ENCODE measurements around the gene CMSS1. TPM values are rescaled to one million over a fixed set of nuclear protein-coding genes. Genes with fewer than 3 reads are reported as not detected.
A peak's percentile ranks its signal among the peaks of the same experiment; 100 is the strongest.

Gene CMSS1
- total and polyA plus RNA-seq, 2 of the 13 experiments (the other 11 are each of a cell fraction or from before 2014, with no cell fraction given), result 6.4 to 48.7 TPM

DNA sequence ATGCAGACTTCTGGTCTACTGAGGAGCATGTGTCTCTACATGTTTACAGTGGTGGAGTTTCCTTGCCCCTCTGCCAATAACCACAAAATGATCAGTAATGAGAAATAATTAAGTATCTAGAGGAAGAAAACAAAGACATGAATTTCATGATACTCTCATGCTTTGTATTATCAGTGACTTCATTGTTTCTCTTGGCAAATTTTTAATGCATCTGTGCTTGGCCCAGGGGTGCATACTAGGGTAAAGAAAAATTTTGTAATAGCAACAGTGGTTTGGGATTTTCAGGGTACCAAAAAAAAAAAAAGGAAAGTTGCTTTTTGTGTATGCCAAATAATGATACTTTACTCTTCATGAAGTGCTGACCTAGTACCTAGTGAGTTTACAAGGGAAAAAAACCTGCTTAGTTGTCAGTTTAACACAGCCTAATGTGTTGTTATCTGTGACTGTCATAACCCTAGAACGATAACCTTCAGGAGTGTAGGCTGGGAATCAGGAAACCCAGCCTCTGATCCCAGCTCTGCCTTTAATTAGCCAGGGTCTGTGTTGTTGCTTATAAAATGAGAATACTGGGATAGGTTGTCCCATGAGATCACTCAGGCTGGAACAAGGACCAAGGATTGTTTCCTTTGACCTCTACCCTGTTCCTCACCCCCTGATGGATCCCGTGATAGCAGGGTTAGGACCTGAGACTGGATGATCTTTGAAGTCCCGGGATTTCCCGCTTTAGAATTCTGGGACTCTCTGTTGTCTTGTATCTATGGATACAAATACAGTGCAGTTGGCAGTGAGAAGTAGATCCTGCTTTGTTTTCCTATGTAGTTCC is 117.5 kb downstream of the CMSS1 start (continued):
- TF ChIP-seq, protein P1, sequence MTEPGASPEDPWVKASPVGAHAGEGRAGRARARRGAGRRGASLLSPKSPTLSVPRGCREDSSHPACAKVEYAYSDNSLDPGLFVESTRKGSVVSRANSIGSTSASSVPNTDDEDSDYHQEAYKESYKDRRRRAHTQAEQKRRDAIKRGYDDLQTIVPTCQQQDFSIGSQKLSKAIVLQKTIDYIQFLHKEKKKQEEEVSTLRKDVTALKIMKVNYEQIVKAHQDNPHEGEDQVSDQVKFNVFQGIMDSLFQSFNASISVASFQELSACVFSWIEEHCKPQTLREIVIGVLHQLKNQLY (CRISPR knock-in tag; IDR thresholded peaks at IDR 0.05), result no peak
- peak; percentile 84 for TF ChIP-seq PPARG (CRISPR knock-in tag; conservative IDR thresholded peaks at IDR 0.05)
- TF ChIP-seq ISL2 (CRISPR knock-in tag; IDR thresholded peaks at IDR 0.05), result 0 out of 2 replicates have a peak, but pooled peaks have one; percentile 18
- peak; percentile 85; the same call in 1 of the 2 replicates for TF ChIP-seq NCOR1 (IDR thresholded peaks at IDR 0.05; ENCODE audit: borderline replicate concordance, low read length)
- 0 out of 2 replicates have a peak, but pooled peaks have one; percentile 63 for TF ChIP-seq CHD2 (IDR thresholded peaks at IDR 0.05; ENCODE audit: low read depth, low read length)
- no peak for TF ChIP-seq FOXP1 (IDR thresholded peaks at IDR 0.05)
- peak; percentile 34; the same call in 1 of the 2 replicates for TF ChIP-seq FOXP1 (CRISPR knock-in tag; IDR thresholded peaks at IDR 0.05)
- TF ChIP-seq TARDBP (CRISPR knock-in tag; IDR thresholded peaks at IDR 0.05), result peak; percentile 40; the same call in 1 of the 2 replicates
- TF ChIP-seq, protein P2, sequence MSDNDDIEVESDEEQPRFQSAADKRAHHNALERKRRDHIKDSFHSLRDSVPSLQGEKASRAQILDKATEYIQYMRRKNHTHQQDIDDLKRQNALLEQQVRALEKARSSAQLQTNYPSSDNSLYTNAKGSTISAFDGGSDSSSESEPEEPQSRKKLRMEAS (IDR thresholded peaks at IDR 0.05), result no peak
- TF ChIP-seq POLR2A (IDR thresholded peaks at IDR 0.05; ENCODE audit: insufficient read depth in 1 of 2, low read depth in 2 of 2, low read length in 2 of 2), result no peak
- TF ChIP-seq, protein P3, sequence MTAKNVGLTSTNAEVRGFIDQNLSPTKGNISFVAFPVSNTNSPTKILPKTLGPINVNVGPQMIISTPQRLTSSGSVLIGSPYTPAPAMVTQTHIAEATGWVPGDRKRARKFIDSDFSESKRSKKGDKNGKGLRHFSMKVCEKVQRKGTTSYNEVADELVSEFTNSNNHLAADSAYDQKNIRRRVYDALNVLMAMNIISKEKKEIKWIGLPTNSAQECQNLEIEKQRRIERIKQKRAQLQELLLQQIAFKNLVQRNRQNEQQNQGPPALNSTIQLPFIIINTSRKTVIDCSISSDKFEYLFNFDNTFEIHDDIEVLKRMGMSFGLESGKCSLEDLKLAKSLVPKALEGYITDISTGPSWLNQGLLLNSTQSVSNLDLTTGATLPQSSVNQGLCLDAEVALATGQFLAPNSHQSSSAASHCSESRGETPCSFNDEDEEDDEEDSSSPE (CRISPR knock-in tag; IDR thresholded peaks at IDR 0.05), result 0 out of 2 replicates have a peak, but pooled peaks have one; percentile 32
- TF ChIP-seq ZMYM2 (CRISPR knock-in tag; IDR thresholded peaks at IDR 0.05), result 0 out of 2 replicates have a peak, but pooled peaks have one; percentile 21
- TF ChIP-seq, protein P4, sequence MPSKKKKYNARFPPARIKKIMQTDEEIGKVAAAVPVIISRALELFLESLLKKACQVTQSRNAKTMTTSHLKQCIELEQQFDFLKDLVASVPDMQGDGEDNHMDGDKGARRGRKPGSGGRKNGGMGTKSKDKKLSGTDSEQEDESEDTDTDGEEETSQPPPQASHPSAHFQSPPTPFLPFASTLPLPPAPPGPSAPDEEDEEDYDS (CRISPR knock-in tag; IDR thresholded peaks at IDR 0.05), result no peak
- no peak for TF ChIP-seq TCF7L2 (IDR thresholded peaks at IDR 0.05; ENCODE audit: low read depth, low read length)
- TF ChIP-seq MIXL1 (CRISPR knock-in tag; IDR thresholded peaks at IDR 0.05), result peak; percentile 69; the same call in 1 of the 2 replicates
- peak; percentile 80 for TF ChIP-seq HDAC2 (CRISPR knock-in tag; IDR thresholded peaks at IDR 0.05)
- 0 out of 2 replicates have a peak, but pooled peaks have one; percentile 31 for TF ChIP-seq SMAD3 (CRISPR knock-in tag; IDR thresholded peaks at IDR 0.05)
- TF ChIP-seq NCOA5 (CRISPR knock-in tag; IDR thresholded peaks at IDR 0.05), result no peak
- 0 out of 2 replicates have a peak, but pooled peaks have one; percentile 14 for TF ChIP-seq BCL6 (CRISPR knock-in tag; IDR thresholded peaks at IDR 0.05)
- TF ChIP-seq TBX2 (CRISPR knock-in tag; IDR thresholded peaks at IDR 0.05; ENCODE audit: borderline replicate concordance), result peak; percentile 62; the same call in 1 of the 2 replicates
- TF ChIP-seq RXRA (CRISPR knock-in tag; IDR thresholded peaks at IDR 0.05), result peak; percentile 53; the same call in 1 of the 2 replicates
- TF ChIP-seq ZNF615 (CRISPR knock-in tag; IDR thresholded peaks at IDR 0.05; ENCODE audit: borderline replicate concordance), result no peak
- no peak for TF ChIP-seq ZNF510 (CRISPR knock-in tag; IDR thresholded peaks at IDR 0.05; ENCODE audit: low read depth)
- TF ChIP-seq ZBTB8A (CRISPR knock-in tag; IDR thresholded peaks at IDR 0.05; ENCODE audit: borderline replicate concordance, low read depth), result no peak
- peak; percentile 47; the same call in 1 of the 2 replicates for TF ChIP-seq SALL1 (CRISPR knock-in tag; IDR thresholded peaks at IDR 0.05)
- TF ChIP-seq SOX6 (IDR thresholded peaks at IDR 0.05), result no peak
- peak; percentile 73 for TF ChIP-seq SOX6 (CRISPR knock-in tag; IDR thresholded peaks at IDR 0.05)
- 0 out of 2 replicates have a peak, but pooled peaks have one; percentile 22 for TF ChIP-seq HDAC1 (CRISPR knock-in tag; IDR thresholded peaks at IDR 0.05)
- TF ChIP-seq RFX5 (IDR thresholded peaks at IDR 0.05; ENCODE audit: low read depth, low read length), result no peak; the same call in 1 of the 2 replicates
- TF ChIP-seq ZNF431 (CRISPR knock-in tag; IDR thresholded peaks at IDR 0.05; ENCODE audit: borderline replicate concordance, low read depth), result no peak
- no peak for TF ChIP-seq ZSCAN31 (CRISPR knock-in tag; IDR thresholded peaks at IDR 0.05; ENCODE audit: low read depth)

Measured in HepG2 (cell line).